HepG2 (cell line): Measurements from ENCODE around the gene ST8SIA4.

Experiments used
- CENPX ChIP-seq: sonication (generic); formaldehyde crosslinking; IDR thresholded peaks from 2 replicates; pipeline ENCODE4 v1.9.0; 2021; ENCODE audit warnings: mild to moderate bottlenecking, missing genetic modification reagents, moderate library complexity
- FOXM1 ChIP-seq: sonication (generic); formaldehyde crosslinking; IDR thresholded peaks from 2 replicates; pipeline ENCODE4 v1.5.0; 2020; ENCODE audit warnings: missing genetic modification reagents
- SRF ChIP-seq: IDR thresholded peaks from 2 replicates; pipeline ENCODE4 v1.6.1; 2011; ENCODE audit warnings: mild to moderate bottlenecking, low read depth, low read length, moderate library complexity
- TF ChIP-seq, protein P1 (sequence below): sonication (generic); formaldehyde crosslinking; IDR thresholded peaks from 2 replicates; pipeline ENCODE4 v1.5.0; 2020; ENCODE audit warnings: mild to moderate bottlenecking, missing genetic modification reagents, moderate library complexity

DNA sequence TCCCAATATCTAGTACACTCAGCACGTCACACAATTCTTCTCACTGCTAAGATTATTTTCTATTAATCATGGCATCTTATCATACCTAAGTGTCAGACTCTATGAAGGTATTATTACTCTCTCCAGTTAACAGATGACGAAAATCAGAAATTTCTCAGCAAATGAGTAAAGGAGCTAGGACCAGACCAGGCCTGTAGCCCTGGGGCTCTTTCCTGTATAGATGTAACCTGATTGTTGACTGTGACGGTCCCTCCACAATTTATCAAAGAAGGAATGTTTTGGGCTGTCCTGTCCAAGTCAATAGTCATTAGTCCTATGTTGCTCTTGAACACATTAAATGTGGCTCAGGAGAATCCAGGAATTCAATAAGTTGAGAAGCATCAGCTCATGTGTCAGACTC is 106.2 kb downstream of the ST8SIA4 start:
- TF ChIP-seq CENPX, result no peak
- no peak for TF ChIP-seq FOXM1
- TF ChIP-seq, protein P1, sequence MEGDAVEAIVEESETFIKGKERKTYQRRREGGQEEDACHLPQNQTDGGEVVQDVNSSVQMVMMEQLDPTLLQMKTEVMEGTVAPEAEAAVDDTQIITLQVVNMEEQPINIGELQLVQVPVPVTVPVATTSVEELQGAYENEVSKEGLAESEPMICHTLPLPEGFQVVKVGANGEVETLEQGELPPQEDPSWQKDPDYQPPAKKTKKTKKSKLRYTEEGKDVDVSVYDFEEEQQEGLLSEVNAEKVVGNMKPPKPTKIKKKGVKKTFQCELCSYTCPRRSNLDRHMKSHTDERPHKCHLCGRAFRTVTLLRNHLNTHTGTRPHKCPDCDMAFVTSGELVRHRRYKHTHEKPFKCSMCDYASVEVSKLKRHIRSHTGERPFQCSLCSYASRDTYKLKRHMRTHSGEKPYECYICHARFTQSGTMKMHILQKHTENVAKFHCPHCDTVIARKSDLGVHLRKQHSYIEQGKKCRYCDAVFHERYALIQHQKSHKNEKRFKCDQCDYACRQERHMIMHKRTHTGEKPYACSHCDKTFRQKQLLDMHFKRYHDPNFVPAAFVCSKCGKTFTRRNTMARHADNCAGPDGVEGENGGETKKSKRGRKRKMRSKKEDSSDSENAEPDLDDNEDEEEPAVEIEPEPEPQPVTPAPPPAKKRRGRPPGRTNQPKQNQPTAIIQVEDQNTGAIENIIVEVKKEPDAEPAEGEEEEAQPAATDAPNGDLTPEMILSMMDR (CRISPR knock-in tag), result no peak
- no peak for TF ChIP-seq SRF
